HG03097 (cell line): ENCODE measurements around the gene TOMM7.

ENCODE experiments used
- ATAC-seq: cut with Tn5 transposase; IDR thresholded peaks from one replicate; pipeline ENCODE4 v1.9.1; 2021; ENCODE audit not compliant: unreplicated experiment, low FRiP score

The TOMM7 gene

DNA sequence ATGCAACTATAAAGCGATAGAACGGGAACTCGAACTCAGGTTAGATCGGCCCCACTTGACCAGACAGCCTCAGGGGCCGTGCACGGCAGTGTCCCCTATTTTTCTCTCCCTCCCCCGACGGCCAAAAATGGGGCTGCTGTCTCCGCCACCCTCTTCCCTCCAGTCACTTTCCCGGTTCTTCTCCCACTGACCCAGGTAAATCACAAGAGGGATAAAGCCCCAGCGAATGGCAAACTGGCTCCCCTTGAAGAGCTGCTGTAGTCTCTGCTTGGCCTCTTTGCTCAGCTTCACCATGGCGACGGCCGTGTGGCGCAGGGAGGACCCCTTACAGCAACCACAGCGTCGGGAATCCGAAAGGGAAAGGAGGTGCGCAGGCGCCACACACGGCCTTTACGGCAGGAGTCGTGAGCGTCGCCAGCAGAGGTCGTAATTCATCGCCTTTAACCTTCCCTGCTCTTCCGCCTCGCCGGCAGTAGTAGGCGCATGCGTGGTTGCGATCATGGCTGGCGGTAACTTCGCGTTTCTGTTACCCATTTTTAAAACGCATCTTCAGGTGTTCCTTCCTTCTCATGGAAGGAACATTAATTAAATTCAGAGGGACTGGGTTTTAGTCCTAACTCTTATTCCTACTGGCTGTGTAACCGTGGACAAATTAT is at the start of gene TOMM7:
TSS of gene TOMM7 (minus strand) at position 364 of the 656 bp plus-strand sequence. CDS start at position 294, 70 bp downstream.
- ATAC-seq, result peak; percentile 81

DNA sequence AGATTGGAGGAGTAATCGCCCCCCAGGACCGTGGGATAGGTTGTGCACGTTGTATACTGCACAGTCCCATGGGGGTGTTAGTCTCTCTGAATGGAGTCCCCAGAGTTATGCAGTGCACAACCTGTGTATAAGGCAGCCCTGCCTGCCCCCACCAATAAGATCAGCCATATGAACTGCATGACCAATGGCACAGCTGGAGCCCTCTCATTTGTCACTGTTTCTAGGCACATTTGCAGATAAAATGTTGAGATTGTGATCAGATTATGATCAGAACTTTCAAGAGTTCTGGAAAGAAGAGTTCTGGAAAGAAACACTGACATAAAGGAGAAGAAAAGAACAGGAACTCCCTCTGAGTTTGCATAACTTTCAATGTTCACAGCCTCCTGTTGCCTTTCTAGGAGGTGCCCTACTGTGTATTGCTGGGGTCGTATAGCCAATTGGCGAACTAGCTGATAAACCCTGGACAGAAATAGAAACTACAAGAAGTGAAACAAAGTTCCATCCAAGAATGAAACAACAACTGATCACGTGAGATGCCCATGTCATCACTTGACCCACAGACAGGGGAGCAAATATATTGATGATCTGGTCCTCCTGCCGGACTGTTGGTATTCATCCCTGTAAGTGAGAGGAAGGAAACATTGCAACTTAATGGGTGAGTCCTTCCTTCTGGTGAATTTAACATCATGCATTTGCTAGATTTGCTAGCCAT is 49.6 kb upstream of the TOMM7 start:
- peak; percentile 84 for ATAC-seq

DNA sequence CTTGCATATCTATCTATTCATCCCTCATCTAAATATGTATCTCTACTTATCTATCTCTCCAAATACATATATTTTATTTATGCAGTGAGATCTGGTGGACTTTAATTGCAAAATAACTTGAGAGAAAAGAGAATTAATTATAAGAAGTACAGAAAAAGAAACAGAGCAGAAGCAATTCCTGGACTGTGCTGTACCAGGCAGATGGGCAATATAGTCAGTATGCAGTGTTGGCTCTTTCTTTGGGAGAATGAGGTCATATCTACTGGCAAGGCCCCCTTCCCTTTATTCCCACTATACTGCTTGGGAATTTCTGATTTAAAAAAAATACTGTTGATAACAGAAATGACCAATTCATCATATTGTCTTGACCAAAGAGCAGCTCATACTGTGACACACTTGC is 49.0 kb upstream of the TOMM7 start:
- ATAC-seq, result no peak

DNA sequence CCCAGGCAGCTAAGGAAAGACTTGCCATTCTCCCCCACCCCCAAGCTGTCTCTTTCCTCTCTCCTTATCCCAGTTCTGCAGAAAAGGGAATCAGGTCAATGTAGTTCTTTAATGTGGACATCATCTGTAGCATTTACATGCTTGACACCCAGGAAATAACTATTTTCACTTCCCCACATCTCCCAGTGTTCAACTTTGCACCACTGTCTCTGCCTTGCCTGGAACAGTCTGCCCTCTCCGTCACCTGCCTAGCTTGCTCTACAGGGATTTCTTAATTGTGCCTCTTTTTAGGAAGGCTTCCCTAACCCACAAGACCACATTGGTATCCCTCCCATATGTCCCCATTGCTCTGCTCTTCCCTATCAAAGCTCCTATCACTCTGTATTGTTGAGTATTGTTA is 45.9 kb upstream of the TOMM7 start:
- no peak for ATAC-seq

DNA sequence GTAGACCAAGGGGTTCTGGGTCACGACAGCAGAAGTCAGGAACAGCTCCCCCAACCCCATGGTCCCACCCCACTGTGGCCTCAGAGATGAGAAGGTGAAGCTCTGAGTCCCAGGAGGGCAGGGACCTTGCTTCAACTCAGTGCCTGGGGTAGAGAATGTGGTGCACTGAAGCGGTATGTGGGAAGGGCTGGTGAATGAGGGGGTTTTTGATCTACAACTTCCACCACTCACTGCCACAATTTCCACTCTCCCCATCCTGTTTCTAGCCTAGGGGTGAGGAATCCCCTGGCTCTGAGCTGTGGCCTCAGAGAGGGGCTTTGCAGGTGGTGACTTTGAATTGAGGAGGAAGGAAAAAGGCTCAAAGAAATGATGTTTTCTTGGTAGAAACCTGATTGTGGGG is 44.9 kb upstream of the TOMM7 start:
- ATAC-seq, result no peak

DNA sequence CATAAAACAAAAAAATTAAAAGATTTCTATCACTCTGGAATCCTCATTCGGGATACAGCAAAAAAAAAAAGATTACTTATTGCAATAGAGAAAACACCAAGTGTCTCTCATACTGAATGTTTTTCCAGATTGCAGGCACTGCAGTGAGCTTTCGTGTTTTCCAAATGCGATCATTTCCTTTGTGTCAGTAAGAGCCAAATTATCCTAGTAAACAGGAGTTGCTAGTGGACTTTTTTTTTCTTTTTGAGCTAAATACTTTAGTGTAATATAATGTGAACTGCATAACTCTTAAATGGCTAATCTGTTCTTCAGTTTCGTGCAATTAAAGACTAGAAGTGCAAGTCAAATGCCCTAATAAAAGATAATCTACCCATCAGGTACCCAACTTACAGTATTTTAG is 44.4 kb upstream of the TOMM7 start:
- ATAC-seq, result no peak

DNA sequence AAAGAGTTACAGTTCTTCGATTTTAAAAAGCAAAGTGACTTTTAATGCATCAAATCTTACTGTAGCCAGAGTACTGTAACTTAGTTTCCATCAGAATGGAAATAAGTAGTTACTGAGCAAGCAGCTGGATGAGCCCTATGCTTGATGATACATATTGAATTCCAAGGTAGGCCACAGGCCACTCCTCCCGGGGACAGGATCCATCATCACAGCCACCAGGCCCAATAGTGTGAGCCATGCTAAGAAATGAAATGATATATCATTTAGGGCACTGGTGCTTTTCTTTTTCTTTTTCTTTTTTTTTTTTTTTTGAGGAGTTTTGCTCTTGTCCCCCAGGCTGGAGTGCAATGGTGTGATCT is 42.9 kb upstream of the TOMM7 start:
- ATAC-seq, result no peak

DNA sequence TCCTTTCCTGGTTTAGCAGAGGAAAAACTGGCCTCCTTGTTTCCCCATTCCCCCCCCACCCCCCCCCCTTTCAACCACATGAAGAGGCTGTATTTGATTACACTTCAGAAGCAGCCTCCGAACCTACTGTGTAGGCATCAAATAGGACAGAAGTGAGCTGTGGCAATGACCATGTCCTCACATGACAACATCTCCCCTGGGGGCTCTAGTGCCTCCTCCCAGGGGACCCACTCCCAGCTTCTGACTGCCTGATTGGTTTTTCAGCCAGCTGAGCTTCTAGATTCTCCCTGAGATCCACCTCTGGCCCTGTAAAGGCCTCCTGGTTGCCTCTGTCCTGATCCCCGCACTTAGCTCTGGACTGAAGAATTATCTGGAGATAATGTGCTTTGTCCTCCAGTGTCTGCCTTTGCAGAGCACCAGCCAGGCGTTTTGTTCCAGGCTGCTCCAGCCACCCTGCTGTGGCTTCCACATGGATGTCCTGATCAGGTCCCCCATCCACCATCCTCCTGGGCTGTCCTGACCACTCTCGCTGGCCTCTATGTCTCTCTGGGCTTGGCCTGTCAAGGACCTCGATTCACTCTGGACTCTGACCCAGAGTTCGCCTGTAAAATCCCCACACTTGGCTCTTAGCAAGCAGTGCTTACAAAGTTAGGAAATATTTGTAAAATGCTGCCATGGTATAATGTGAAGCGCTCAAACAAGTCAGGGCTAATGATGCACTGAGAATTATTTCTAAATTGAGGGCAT is 42.4 kb upstream of the TOMM7 start:
- no peak for ATAC-seq

DNA sequence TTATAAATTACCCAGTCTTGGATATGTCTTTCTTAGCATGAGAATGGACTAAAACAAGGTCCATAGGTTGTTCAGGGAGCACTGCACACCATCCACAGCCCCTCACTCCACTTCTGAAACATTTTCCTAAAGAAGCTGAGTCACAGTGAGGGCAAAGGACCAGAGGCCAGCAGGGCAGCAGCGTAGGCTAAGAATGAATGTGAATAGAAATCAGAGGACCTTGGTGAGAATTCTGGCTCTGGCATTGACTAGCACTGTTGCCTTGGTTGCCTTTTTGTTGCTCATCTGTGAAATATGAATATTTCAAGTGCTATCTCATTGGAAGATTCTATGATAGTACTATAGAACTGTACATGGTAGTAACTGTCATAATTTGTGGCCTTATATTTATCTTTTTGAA is 41.7 kb upstream of the TOMM7 start:
- no peak for ATAC-seq

DNA sequence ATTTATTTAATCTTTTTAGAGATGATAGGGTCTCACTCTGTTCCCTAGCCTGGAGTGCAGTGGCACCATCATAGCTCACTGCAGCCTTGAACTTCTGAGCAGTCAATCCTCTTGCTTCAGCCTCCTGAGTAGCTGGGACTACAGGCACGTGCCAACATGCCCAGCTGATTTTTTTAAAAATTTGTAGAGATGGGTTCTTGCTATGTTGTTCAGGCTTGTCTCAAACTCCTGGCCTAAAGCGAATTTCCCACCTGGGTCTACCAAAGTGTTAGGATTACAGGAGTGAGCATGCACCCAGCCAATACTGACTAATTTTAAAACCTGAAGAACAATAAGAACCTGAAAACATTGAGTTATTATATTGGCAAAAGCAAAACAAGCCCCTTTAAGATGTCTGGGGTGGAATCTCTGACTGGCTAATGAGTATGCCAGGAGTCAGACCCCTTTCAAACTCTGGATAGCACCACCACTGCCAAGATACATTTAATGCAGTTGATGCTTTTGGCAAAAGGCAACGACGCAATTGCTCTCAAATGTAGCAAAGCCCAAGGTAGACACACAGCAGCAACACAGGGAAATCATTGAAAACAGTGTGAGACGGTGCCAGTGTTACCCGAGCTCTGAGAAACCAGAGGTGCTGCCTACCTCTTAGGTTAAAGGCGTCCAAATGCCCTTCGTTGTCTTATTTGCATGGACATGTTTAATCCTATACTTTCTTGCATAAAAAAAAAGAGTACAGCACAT is 40.7 kb upstream of the TOMM7 start:
- no peak for ATAC-seq

DNA sequence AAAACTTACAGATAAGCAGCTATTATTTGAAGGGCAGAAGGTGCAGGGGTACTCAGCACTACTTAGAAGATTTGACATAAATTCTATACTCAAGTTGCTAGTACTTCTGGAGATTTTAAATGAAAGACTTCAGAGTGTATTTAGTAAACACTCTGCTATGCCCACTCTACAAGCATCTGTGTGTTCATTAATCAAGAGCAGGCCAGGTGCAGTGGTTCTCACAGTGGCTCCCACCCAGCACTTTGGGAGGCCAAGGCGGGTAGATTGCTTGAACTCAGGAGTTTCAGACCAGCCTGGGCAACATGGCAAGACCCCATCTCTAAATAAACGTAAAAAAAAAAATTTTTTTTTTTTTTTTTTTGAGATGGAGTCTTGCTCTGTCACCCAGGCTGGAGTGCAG is 38.9 kb upstream of the TOMM7 start:
- ATAC-seq, result no peak

DNA sequence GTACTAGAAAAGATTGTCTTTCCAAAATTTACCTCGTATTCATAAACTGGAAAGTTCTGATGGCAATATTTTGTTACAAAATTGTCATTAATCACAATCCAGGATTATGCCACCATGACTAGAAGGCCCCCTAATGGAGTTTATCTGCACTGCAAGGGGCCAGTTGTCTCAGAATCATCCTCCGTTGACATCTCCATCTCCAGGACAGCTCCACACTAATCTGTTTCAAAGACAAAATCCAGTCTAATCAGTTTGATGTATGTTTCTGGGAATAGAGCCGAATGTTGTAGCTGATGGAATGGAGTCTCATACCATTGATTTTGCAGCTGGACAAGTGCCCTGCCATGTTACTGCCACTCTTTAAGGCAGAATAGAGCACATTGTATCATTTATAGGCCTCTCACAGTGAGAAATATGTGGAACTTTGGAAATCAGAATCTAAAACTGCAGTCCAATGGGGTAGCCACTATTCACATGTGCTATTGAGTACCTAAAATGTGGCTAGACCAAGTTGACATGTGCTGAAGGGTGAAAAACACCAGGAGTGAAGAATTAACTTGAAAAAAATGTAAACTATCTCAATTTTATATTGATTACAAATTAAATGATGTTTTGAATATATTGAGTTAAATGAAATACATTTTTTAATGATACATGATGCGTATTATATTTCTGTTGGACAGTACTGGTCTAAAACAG is 38.3 kb upstream of the TOMM7 start:
- no peak for ATAC-seq

DNA sequence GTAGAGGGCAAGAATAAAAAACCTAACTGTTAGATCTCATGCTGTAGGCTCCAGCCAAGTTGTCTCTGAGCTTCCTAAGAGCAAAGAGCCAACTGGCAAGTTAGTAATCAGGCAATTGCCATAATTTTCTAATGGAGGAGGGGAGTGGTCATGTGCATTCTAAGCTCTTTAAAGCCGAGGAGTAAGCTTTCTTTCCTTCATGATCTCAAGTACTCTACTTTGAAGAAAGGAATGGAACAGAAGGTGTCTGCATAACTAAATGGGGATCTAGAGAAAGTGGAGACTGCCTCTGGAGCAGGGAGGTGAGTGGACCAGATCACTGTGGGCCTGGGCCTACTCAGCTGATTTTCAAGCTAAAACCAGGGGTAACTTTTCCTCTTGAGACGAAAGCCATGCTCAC is 37.7 kb upstream of the TOMM7 start:
- ATAC-seq, result no peak

DNA sequence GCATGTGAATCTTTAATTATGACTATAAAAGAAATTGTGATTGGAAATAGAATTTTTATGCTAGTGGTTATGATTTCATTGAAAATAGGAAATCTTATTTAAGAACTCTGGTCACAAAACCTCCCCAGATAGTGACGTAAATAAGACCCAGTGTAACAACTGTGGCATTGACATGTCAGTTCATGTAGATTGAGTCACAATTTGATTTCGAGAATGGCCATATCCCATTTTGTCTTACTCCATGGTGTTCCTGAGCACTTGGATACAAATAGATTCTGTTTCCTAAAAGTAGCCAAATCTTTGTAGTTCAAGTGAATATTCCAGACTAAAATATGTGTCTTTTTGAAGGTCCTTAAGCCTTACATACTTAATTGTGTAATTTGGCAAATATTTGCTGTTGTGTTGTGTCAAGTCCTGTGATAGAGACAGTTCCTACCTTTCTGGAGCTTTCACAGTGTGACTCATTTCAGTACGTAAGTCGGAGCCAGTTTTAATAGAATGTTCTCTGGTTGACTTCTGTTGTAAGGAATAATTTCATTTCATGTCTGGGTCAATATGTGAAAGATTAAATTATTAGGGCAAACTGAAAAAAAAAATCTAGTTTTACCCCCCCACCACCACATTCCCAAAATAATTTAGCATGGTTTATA is 37.1 kb upstream of the TOMM7 start:
- ATAC-seq, result no peak

DNA sequence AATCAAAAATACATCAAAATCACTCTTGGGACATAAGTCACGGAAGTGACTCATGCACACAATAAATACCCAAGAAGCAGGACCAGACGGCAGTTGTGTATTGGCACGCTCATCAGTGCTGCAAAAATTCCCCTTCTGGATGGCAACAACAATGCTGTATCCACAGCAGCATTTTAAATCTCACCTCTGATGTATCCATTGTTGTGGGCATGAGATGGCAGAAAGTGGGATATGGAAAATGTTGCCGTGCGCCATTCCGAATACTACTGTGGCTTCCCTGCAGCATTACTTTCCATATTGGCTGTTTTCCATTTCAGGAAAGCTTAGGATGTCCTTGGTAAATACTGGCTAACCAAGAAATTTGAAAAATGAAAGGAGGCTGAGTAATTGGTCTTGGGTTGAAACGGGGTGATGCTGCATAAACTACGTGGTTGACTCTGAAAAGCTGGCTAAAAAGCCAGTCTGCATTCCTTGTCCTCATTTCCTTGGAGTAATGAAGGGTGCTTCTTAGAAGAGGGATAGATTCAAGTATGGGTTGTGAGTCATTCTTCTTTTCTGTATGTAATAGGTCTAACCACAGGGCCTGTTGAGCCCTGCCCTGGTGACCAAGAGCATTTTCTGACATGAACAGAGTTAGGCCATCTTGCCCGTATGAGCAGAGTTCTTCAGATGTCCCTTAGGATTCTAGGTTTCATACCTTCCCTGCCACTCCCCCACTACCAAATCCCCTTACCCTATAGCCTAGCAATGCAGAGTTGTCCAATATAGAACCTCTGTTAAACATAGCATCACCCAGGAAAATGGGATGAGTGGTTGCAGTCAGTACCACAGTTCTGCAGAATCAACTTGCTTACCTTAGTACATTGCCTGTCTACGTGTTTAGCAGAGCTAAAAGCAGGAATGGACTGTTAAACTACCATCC is 36.3 kb upstream of the TOMM7 start:
- ATAC-seq, result no peak

DNA sequence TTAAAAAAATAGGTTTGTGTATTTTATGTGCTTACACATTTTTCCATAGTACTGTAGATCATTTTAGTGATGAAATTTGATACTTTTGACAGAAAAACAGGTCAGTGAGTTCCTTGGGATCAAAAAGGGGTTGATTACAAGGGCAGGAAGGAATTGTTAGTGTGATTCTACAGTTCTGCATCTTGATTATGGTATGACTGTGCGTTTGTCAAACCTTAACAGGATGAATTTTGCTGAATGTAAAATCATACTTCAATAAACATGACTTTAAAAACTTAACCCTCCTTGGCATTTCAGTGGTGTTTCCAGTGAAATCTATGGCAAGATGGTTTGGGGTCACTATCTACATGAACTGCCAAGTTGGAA is 35.6 kb upstream of the TOMM7 start:
- no peak for ATAC-seq

DNA sequence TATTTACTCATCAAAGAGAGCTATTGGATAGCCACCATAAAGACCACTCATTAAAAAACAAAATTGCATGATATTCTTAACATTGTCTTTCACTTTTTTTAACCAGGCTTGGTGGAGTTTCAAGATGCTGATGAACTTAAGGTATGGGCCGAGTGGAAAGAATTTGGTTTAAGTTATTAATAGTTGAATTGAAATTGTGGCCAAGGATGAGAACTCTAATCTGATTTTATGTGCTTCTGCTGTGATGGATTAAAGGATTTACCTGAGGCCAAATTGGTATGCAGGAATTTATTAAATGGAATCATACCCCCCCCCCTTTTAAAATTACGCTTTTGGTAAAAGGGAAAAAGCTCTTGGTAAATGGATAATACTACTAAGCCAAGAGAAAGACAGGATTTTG is 33.8 kb upstream of the TOMM7 start:
- no peak for ATAC-seq

DNA sequence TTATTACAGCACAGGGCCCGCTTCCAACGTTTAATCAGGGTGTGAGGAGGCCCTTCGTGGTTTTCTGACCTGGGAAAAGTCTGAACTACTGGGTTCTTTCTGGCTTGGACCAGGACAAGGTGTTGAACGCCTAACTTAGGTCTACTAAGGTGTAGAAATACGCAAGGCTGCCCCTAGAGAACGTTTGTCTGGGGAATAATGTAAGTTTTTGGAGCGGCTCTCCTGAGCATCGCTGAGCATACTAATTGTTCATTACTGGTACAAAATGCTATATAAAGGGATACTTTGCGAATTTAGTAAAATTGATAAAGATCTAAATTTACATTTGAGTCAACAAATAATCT is 32.4 kb upstream of the TOMM7 start:
- ATAC-seq, result no peak
